IMR-90 (cell line): Measurements from ENCODE around the gene SHROOM3. TPM values are rescaled to one million over a fixed set of nuclear protein-coding genes. Genes with fewer than 3 reads are reported as not detected.

Source experiments
- ATAC-seq: fragments of 200-7000 bp; cut with Tn5 transposase; 2 replicates; pipeline ENCODE4 v1.9.1; 2020; ENCODE audit warnings: low read depth, mild to moderate bottlenecking, moderate library complexity
- BruUV-seq: library from RNA; stranded (reverse); fragments of 400-500 nt; replicated peaks from 2 replicates; lab custom pipeline; 2021; lab: Mats Ljungman, UMichigan
- CTCF ChIA-PET: fragments of 300-600 bp; formaldehyde crosslinking; extraction: SDS; loops from one replicate; lab custom pipeline; 2021; ENCODE audit warnings: antibody characterized with exemption; lab: Yijun Ruan, JAX
- POLR2A ChIA-PET: fragments of 300-600 bp; sonication (Branson Sonifier 250); formaldehyde crosslinking; loops from one replicate; lab custom pipeline; 2022; ENCODE audit warnings: antibody characterized with exemption; ENCODE audit not compliant: unreplicated experiment; lab: Charles Lee
- DNase-seq: peaks from one replicate; pipeline ENCODE4 v3.0.0; 2013
- H2AFZ ChIP-seq: replicated peaks from 2 replicates; pipeline ENCODE3; 2013; ENCODE audit warnings: low read length, mild to moderate bottlenecking; ENCODE audit not compliant: poor library complexity
- H2AK5ac ChIP-seq: 2 replicates; pipeline ENCODE4 v1.6.1; 2013; ENCODE audit warnings: low read depth, low read length, inconsistent platforms
- H2AK9ac ChIP-seq: replicated peaks from 2 replicates; pipeline ENCODE3; 2013; ENCODE audit warnings: mild to moderate bottlenecking, low read depth, low read length, moderate library complexity; ENCODE audit not compliant: poor library complexity
- H2BK120ac ChIP-seq: 2 replicates; pipeline ENCODE4 v1.6.1; 2013; ENCODE audit warnings: low read depth, low read length, inconsistent platforms
- H2BK15ac ChIP-seq: 3 replicates; pipeline ENCODE4 v1.6.1; 2013; ENCODE audit warnings: low read depth, low read length, inconsistent platforms
- H2BK20ac ChIP-seq: 2 replicates; pipeline ENCODE4 v1.6.1; 2013; ENCODE audit warnings: low read depth, mild to moderate bottlenecking, inconsistent platforms, low read length, moderate library complexity
- H2BK5ac ChIP-seq: 2 replicates; pipeline ENCODE4 v1.6.1; 2013; ENCODE audit warnings: mild to moderate bottlenecking, low read depth, low read length, inconsistent platforms; ENCODE audit not compliant: poor library complexity, severe bottlenecking
- H3K14ac ChIP-seq: replicated peaks from 2 replicates; pipeline ENCODE4 v1.6.1; 2013; ENCODE audit warnings: low read depth, low read length, inconsistent platforms
- H3K18ac ChIP-seq: 2 replicates; pipeline ENCODE4 v1.6.1; 2013; ENCODE audit warnings: low read depth, low read length, control low read depth
- H3K23ac ChIP-seq: 2 replicates; pipeline ENCODE4 v1.6.1; 2013; ENCODE audit warnings: low read depth, low read length, inconsistent platforms
- H3K27ac ChIP-seq: 2 replicates; pipeline ENCODE4 v1.5.1; 2013; ENCODE audit warnings: mild to moderate bottlenecking, control low read depth, low read length; ENCODE audit not compliant: insufficient read depth
- H3K27me3 ChIP-seq: 2 replicates; pipeline ENCODE4 v1.6.1; 2013; ENCODE audit warnings: low read length; ENCODE audit not compliant: control insufficient read depth, insufficient read depth
- H3K36me3 ChIP-seq: 2 replicates; pipeline ENCODE4 v1.6.1; 2013; ENCODE audit warnings: low read length, mixed read lengths; ENCODE audit not compliant: control insufficient read depth, insufficient read depth
- H3K4ac ChIP-seq: 2 replicates; pipeline ENCODE4 v1.6.1; 2013; ENCODE audit warnings: low read depth, low read length, inconsistent platforms
- H3K4me1 ChIP-seq: 2 replicates; pipeline ENCODE4 v1.6.1; 2013; ENCODE audit warnings: low read length, mixed read lengths; ENCODE audit not compliant: control insufficient read depth, insufficient read depth
- H3K4me2 ChIP-seq: 2 replicates; pipeline ENCODE4 v1.6.1; 2013; ENCODE audit warnings: low read depth, mild to moderate bottlenecking, control low read depth, low read length, moderate library complexity
- H3K4me3 ChIP-seq: 2 replicates; pipeline ENCODE4 v1.5.1; 2013; ENCODE audit warnings: low read depth, mild to moderate bottlenecking, control low read depth, low read length, moderate library complexity; ENCODE audit not compliant: insufficient read depth
- H3K56ac ChIP-seq: 2 replicates; pipeline ENCODE4 v1.6.1; 2013; ENCODE audit warnings: low read length, inconsistent platforms; ENCODE audit not compliant: insufficient read depth; ENCODE audit errors: extremely low read depth
- H3K79me1 ChIP-seq, 2 experiments: 2 replicates each; pipeline ENCODE4 v1.6.1; 2013; ENCODE audit warnings: low read length in 2 of 2, inconsistent platforms in 1 of 2, low read depth in 1 of 2
- H3K9ac ChIP-seq: 2 replicates; pipeline ENCODE4 v1.6.1; 2013; ENCODE audit warnings: low read depth, low read length, control low read depth
- H3K9me1 ChIP-seq: 2 replicates; pipeline ENCODE4 v1.6.1; 2013; ENCODE audit warnings: low read length, inconsistent platforms; ENCODE audit not compliant: insufficient read depth
- H3K9me3 ChIP-seq: 2 replicates; pipeline ENCODE4 v1.6.1; 2013; ENCODE audit warnings: low read length; ENCODE audit not compliant: control insufficient read depth, insufficient read depth
- H4K20me1 ChIP-seq: 2 replicates; pipeline ENCODE4 v1.6.1; 2013; ENCODE audit warnings: low read length, inconsistent platforms; ENCODE audit not compliant: insufficient read depth
- H4K5ac ChIP-seq: 2 replicates; pipeline ENCODE4 v1.6.1; 2013; ENCODE audit warnings: mild to moderate bottlenecking, low read depth, low read length, control low read depth
- H4K8ac ChIP-seq, 2 experiments: 2 replicates each; pipeline ENCODE4 v1.6.1; 2013; ENCODE audit warnings: low read depth in 2 of 2, low read length in 2 of 2, control low read depth in 1 of 2, inconsistent platforms in 1 of 2
- H4K91ac ChIP-seq: 2 replicates; pipeline ENCODE4 v1.6.1; 2013; ENCODE audit warnings: low read depth, low read length, inconsistent platforms; ENCODE audit not compliant: insufficient read depth
- CEBPB ChIP-seq: IDR thresholded peaks from 2 replicates; pipeline ENCODE4 v1.6.1; 2012; ENCODE audit warnings: low read depth, low read length, improper control_type of control experiment
- CHD1 ChIP-seq: IDR thresholded peaks from 2 replicates; pipeline ENCODE4 v1.6.1; 2012; ENCODE audit warnings: low read depth, low read length, improper control_type of control experiment
- FOS ChIP-seq: fragments of 150-350 bp; IDR thresholded peaks from 2 replicates; pipeline ENCODE4 v1.6.1; 2016; ENCODE audit warnings: low read depth, low read length
- MAFK ChIP-seq: IDR thresholded peaks from 2 replicates; pipeline ENCODE4 v1.6.1; 2012; ENCODE audit warnings: low read depth, low read length, improper control_type of control experiment
- MXI1 ChIP-seq: IDR thresholded peaks from 2 replicates; pipeline ENCODE4 v1.6.1; 2012; ENCODE audit warnings: low read depth, mild to moderate bottlenecking, low read length, moderate library complexity, borderline replicate concordance
- NFE2L2 ChIP-seq: fragments of 150-350 bp; IDR thresholded peaks from 2 replicates; pipeline ENCODE4 v1.6.1; 2016; ENCODE audit warnings: low read depth, mild to moderate bottlenecking, low read length
- POLR2A ChIP-seq: IDR thresholded peaks from 2 replicates; pipeline ENCODE4 v1.6.1; 2012; ENCODE audit warnings: mild to moderate bottlenecking, low read depth, low read length
- RCOR1 ChIP-seq: IDR thresholded peaks from 2 replicates; pipeline ENCODE4 v1.6.1; 2012; ENCODE audit warnings: mild to moderate bottlenecking, low read length, improper control_type of control experiment; ENCODE audit not compliant: insufficient replicate concordance
- RFX5 ChIP-seq: IDR thresholded peaks from 2 replicates; pipeline ENCODE4 v1.8.0; 2012; ENCODE audit warnings: low read depth, mild to moderate bottlenecking, low read length, moderate library complexity
- SMC3 ChIP-seq: fragments of 150-350 bp; IDR thresholded peaks from 2 replicates; pipeline ENCODE4 v1.6.1; 2016; ENCODE audit warnings: low read depth, mild to moderate bottlenecking, antibody characterized with exemption, low read length, moderate library complexity
- WGBS, 2 experiments: methylation state at CpG; one replicate each; pipeline versions ENCODE4 v1.1.5 to v1.1.7; 2013; ENCODE audit warnings: missing lambda C conversion rate in 2 of 2; ENCODE audit not compliant: insufficient read length in 1 of 2; ENCODE audit errors: extremely low coverage in 2 of 2; 5-methylcytosine and 5-hydroxymethylcytosine counted together
- dilution Hi-C: fragments of 300-500 bp; cut with HindIII; formaldehyde crosslinking; loops from one replicate; pipeline ENCODE4 v1.14.3; 2018; ENCODE audit warnings: low sequenced_read_pairs; ENCODE audit not compliant: unreplicated experiment
- in situ Hi-C: fragments of 300-500 bp; cut with MboI; formaldehyde crosslinking; loops from 3 replicates; pipeline ENCODE4 v1.14.3; 2019; ENCODE audit warnings: low sequenced_read_pairs, inconsistent platforms, mixed read lengths
- intact Hi-C: fragments of 100-400 bp; cut with micrococcal nuclease; formaldehyde crosslinking; loops from 2 replicates; pipeline ENCODE4 v1.10.0; 2022
- polyA plus RNA-seq, 3 experiments: library from polyadenylated mRNA; depleted of rRNA; stranded (reverse); fragments of >200 nt; gene quantifications; 2 replicates each; pipeline ENCODE4 v1.2.3, GENCODE V29; 2012; ENCODE audit warnings: low replicate concordance in 1 of 3
- total RNA-seq: library from RNA; depleted of rRNA; stranded (reverse); fragments of >200 nt; gene quantifications from 2 replicates; pipeline ENCODE4 v1.2.3, GENCODE V29; 2012
- TF ChIP-seq, protein P1 (sequence below): fragments of 150-350 bp; IDR thresholded peaks from 2 replicates; pipeline ENCODE4 v1.6.1; 2016; ENCODE audit warnings: low read depth, mild to moderate bottlenecking, low read length, moderate library complexity, borderline replicate concordance
- TF ChIP-seq, protein P2 (sequence below): conservative IDR thresholded peaks from 2 replicates; pipeline ENCODE4 v1.5.1; 2012; ENCODE audit warnings: mild to moderate bottlenecking, low read depth, low read length, improper control_type of control experiment

The SHROOM3 gene
- total and polyA plus RNA-seq, 2 of the 4 experiments (the other 2 are of a cell fraction) = 10.8 to 19.5 TPM

DNA sequence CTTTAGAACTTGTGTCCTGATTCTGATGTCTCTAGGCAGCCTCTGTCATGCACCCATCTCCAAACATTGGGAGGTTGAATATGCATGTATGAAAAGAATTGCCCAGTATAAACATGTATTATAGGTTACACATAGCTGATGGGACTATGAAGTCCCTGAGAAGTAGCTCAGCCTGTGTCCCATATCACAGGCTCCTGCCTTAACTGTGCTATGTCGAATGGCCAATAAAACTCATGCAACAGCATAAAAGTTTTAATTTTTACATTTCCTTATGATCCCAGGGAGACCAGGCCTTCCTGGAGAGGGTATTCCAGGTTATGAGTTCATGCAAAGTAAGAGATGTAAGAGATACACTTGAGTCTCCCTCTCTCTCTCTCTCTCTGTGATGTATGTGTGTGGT is 217.4 kb downstream of the SHROOM3 start:
- dilution Hi-C loops = no loop called here
- no TSS peak for BruUV-seq

More for the DNA sequence above, 217.4 kb downstream of the SHROOM3 start:
- Histone ChIP-seq H2BK120ac (peak overlapping the region; percentile 44; the same call in 1 of the 2 replicates), H4K8ac (no peak overlapping the region), H2AK9ac (no peak overlapping the region), H3K27ac (no peak overlapping the region), H3K4me3 (no peak overlapping the region), H3K9me1 (peaks cover 7% of the 10 kb centered on the region), H2BK15ac (peak overlapping the region; percentile 50; the same call in 2 of the 3 replicates), H3K18ac (0 out of 2 replicates have a peak overlapping the region, but pooled peaks have one; percentile 2), H2AK5ac (no peak overlapping the region), H4K5ac (no peak overlapping the region), H3K9ac (no peak overlapping the region), H3K23ac (no peak overlapping the region), H4K91ac (no peak overlapping the region), H4K20me1 (no peaks in the 10 kb centered on the region), H3K4me1 (peaks cover 3% of the 10 kb centered on the region), H3K9me3 (no peaks in the 10 kb centered on the region), H2BK20ac (0 out of 2 replicates have a peak overlapping the region, but pooled peaks have one; percentile 21), H3K14ac (no peak overlapping the region), H3K27me3 (no peaks in the 10 kb centered on the region), H3K79me1 (peaks cover 0 to 12% of the 10 kb centered on the region in 2 experiments; a peak in 2 of 4 replicates), H3K36me3 (no peaks in the 10 kb centered on the region), H3K4ac (0 out of 2 replicates have a peak overlapping the region, but pooled peaks have one; percentile 28), H2BK5ac (no peak overlapping the region), H3K4me2 (no peak overlapping the region), H3K56ac (no peak overlapping the region), H2AFZ (no peak overlapping the region)
- POLR2A ChIA-PET = no interaction called here
- no peak for ATAC-seq
- no peak for TF ChIP-seq RFX5
- no peak for TF ChIP-seq CHD1
- TF ChIP-seq, protein P1, sequence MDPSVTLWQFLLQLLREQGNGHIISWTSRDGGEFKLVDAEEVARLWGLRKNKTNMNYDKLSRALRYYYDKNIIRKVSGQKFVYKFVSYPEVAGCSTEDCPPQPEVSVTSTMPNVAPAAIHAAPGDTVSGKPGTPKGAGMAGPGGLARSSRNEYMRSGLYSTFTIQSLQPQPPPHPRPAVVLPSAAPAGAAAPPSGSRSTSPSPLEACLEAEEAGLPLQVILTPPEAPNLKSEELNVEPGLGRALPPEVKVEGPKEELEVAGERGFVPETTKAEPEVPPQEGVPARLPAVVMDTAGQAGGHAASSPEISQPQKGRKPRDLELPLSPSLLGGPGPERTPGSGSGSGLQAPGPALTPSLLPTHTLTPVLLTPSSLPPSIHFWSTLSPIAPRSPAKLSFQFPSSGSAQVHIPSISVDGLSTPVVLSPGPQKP = no peak
- no peak for TF ChIP-seq CEBPB
- TF ChIP-seq, protein P2, sequence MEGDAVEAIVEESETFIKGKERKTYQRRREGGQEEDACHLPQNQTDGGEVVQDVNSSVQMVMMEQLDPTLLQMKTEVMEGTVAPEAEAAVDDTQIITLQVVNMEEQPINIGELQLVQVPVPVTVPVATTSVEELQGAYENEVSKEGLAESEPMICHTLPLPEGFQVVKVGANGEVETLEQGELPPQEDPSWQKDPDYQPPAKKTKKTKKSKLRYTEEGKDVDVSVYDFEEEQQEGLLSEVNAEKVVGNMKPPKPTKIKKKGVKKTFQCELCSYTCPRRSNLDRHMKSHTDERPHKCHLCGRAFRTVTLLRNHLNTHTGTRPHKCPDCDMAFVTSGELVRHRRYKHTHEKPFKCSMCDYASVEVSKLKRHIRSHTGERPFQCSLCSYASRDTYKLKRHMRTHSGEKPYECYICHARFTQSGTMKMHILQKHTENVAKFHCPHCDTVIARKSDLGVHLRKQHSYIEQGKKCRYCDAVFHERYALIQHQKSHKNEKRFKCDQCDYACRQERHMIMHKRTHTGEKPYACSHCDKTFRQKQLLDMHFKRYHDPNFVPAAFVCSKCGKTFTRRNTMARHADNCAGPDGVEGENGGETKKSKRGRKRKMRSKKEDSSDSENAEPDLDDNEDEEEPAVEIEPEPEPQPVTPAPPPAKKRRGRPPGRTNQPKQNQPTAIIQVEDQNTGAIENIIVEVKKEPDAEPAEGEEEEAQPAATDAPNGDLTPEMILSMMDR = no peak
- no peak for TF ChIP-seq RCOR1
- no peak for TF ChIP-seq MAFK
- no peak for TF ChIP-seq POLR2A
- no peak for TF ChIP-seq MXI1
- TF ChIP-seq NFE2L2 = no peak
- no peak for TF ChIP-seq SMC3
- TF ChIP-seq FOS = no peak
- intact Hi-C loops = loop anchor here (10.0 kb wide), 1 partner anchor 138 kb away; no protein-coding TSS in a partner anchor
- CTCF ChIA-PET = interaction anchor here (0.7 kb wide), 1 partner anchor 11 kb away, joined by 3 read pairs; no protein-coding TSS in a partner anchor
- in situ Hi-C loops = no loop called here
- DNase-seq = no peak
- WGBS, 2 experiments = no CpG with 5 or more reads among the region's 1 CpG
